K562 (cell line): ENCODE data around the gene ISY1. TPM values are rescaled to one million over a fixed set of nuclear protein-coding genes. Genes with fewer than 3 reads are reported as not detected.

ENCODE experiments used
- ERF ChIP-seq: fragments of 450-650 bp; formaldehyde crosslinking; IDR thresholded peaks from 2 replicates; pipeline ENCODE4 v1.4.0; 2020; ENCODE audit warnings: mild to moderate bottlenecking, mixed read lengths
- FOXJ3 ChIP-seq: sonication (generic); formaldehyde crosslinking; IDR thresholded peaks from 2 replicates; pipeline ENCODE4 v1.4.0; 2020; ENCODE audit warnings: mild to moderate bottlenecking, missing genetic modification reagents
- FOXP4 ChIP-seq: sonication (generic); formaldehyde crosslinking; IDR thresholded peaks from 2 replicates; pipeline ENCODE4 v1.8.0; 2022; ENCODE audit warnings: mild to moderate bottlenecking, missing genetic modification reagents, borderline replicate concordance
- HCFC1 ChIP-seq: IDR thresholded peaks from 2 replicates; pipeline ENCODE4 v1.6.1; 2012; ENCODE audit warnings: low read depth, low read length, improper control_type of control experiment
- MYC ChIP-seq, 2 experiments: fragments of 250-450 bp in 1 of 2; sonication (Bioruptor Pico) in 1 of 2; IDR thresholded peaks; 2 replicates each; pipeline versions ENCODE4 v1.5.1 to v1.6.1; 2012 to 2021; ENCODE audit warnings: low read depth in 2 of 2, borderline replicate concordance in 1 of 2, improper control_type of control experiment in 1 of 2, low read length in 1 of 2, mild to moderate bottlenecking in 1 of 2, moderate library complexity in 1 of 2
- PHF21A ChIP-seq: fragments of 450-650 bp; IDR thresholded peaks from 2 replicates; pipeline ENCODE4 v1.6.1; 2017; ENCODE audit warnings: low read depth, borderline replicate concordance
- POLR3A ChIP-seq: IDR thresholded peaks from 2 replicates; pipeline ENCODE4 v1.6.1; 2011; ENCODE audit warnings: borderline replicate concordance, mild to moderate bottlenecking, moderate library complexity; ENCODE audit not compliant: insufficient read length, insufficient read depth; ENCODE audit errors: extremely low read depth
- SIN3B ChIP-seq: fragments of 450-650 bp; IDR thresholded peaks from 2 replicates; pipeline ENCODE4 v1.6.1; 2017; ENCODE audit warnings: low read depth, mild to moderate bottlenecking, moderate library complexity
- SRSF9 ChIP-seq: fragments of 200-400 bp; formaldehyde crosslinking; IDR thresholded peaks from 2 replicates; pipeline ENCODE4 v1.6.1; 2017; ENCODE audit warnings: low read depth, low read length, borderline replicate concordance
- TRIM25 ChIP-seq: fragments of 450-650 bp; IDR thresholded peaks from 2 replicates; pipeline ENCODE4 v1.7.0; 2016; ENCODE audit warnings: borderline replicate concordance
- ZFP30 ChIP-seq: fragments of 250-450 bp; sonication (Bioruptor Pico); IDR thresholded peaks from 2 replicates; pipeline ENCODE4 v1.8.0; 2022; ENCODE audit warnings: moderate library complexity, mild to moderate bottlenecking, inconsistent platforms, borderline replicate concordance
- ZFX ChIP-seq: sonication (generic); formaldehyde crosslinking; IDR thresholded peaks from 2 replicates; pipeline ENCODE4 v1.8.0; 2022; ENCODE audit warnings: mild to moderate bottlenecking, missing genetic modification reagents, moderate library complexity
- ZNF197 ChIP-seq: fragments of 200-800 bp; sonication (Bioruptor generic); IDR thresholded peaks from 2 replicates; pipeline ENCODE4 v1.6.1; 2016; ENCODE audit warnings: low read depth, missing genetic modification characterization, missing compliant biosample characterization
- ZNF263 ChIP-seq: sonication (generic); formaldehyde crosslinking; IDR thresholded peaks from 2 replicates; pipeline ENCODE4 v1.8.0; 2022; ENCODE audit warnings: mild to moderate bottlenecking, missing genetic modification reagents, borderline replicate concordance
- ZNF507 ChIP-seq: conservative IDR thresholded peaks from 2 replicates; pipeline ENCODE4 v1.6.1; 2017; ENCODE audit warnings: missing genetic modification characterization, missing compliant biosample characterization
- ZNF644 ChIP-seq: fragments of 200-800 bp; sonication (Bioruptor generic); IDR thresholded peaks from 2 replicates; pipeline ENCODE4 v1.6.1; 2016; ENCODE audit warnings: low read depth, missing genetic modification characterization, missing compliant biosample characterization
- polyA plus RNA-seq, 8 experiments: library from polyadenylated mRNA; depleted of rRNA in 4 of 8; stranded (reverse) in 5 of 8; unstranded in 3 of 8; fragments of >200 nt; fragmentation: Nextera tagmentation in 2 of 8; fragmentation: Illumina TruSeq in 1 of 8; extraction: Ambion mirVana in 2 of 8; extraction: Trizol in 1 of 8; gene quantifications; 2 replicates each; pipeline versions ENCODE4 v1.2.1 to v1.2.3, GENCODE V29; 2011 to 2014; ENCODE audit warnings: inconsistent platforms in 1 of 8, missing spikeins in 1 of 8
- total RNA-seq, 7 experiments: library from RNA; depleted of rRNA in 6 of 7; stranded (reverse); fragments of >200 nt in 6 of 7; fragmentation: Illumina TruSeq in 2 of 7; extraction: Trizol in 2 of 7; gene quantifications; 2 replicates each; pipeline versions ENCODE4 v1.2.1 to v1.2.3, GENCODE V29; 2011 to 2021; ENCODE audit warnings: low replicate concordance in 1 of 7
- TF ChIP-seq, protein P1 (sequence below), 2 experiments: fragments of 450-650 bp; IDR thresholded peaks; 2 replicates each; pipeline ENCODE4 v1.6.1; 2018; ENCODE audit warnings: mild to moderate bottlenecking in 2 of 2, low read depth in 1 of 2; ENCODE audit not compliant: partially characterized antibody in 2 of 2

ISY1 gene
- total and polyA plus RNA-seq, 9 of the 15 experiments (the other 6 are each of a cell fraction or from before 2014, with no cell fraction given) = 23.5 to 50.0 (median 32.9) TPM

- TF ChIP-seq FOXP4 (CRISPR knock-in tag) = no peak
- TF ChIP-seq ERF (CRISPR knock-in tag) = no peak
- TF ChIP-seq, protein P1, sequence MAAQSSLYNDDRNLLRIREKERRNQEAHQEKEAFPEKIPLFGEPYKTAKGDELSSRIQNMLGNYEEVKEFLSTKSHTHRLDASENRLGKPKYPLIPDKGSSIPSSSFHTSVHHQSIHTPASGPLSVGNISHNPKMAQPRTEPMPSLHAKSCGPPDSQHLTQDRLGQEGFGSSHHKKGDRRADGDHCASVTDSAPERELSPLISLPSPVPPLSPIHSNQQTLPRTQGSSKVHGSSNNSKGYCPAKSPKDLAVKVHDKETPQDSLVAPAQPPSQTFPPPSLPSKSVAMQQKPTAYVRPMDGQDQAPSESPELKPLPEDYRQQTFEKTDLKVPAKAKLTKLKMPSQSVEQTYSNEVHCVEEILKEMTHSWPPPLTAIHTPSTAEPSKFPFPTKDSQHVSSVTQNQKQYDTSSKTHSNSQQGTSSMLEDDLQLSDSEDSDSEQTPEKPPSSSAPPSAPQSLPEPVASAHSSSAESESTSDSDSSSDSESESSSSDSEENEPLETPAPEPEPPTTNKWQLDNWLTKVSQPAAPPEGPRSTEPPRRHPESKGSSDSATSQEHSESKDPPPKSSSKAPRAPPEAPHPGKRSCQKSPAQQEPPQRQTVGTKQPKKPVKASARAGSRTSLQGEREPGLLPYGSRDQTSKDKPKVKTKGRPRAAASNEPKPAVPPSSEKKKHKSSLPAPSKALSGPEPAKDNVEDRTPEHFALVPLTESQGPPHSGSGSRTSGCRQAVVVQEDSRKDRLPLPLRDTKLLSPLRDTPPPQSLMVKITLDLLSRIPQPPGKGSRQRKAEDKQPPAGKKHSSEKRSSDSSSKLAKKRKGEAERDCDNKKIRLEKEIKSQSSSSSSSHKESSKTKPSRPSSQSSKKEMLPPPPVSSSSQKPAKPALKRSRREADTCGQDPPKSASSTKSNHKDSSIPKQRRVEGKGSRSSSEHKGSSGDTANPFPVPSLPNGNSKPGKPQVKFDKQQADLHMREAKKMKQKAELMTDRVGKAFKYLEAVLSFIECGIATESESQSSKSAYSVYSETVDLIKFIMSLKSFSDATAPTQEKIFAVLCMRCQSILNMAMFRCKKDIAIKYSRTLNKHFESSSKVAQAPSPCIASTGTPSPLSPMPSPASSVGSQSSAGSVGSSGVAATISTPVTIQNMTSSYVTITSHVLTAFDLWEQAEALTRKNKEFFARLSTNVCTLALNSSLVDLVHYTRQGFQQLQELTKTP (IDR thresholded peaks at IDR 0.05; ENCODE audit: low read depth in 1 of 2, partially characterized antibody in 2 of 2) = peak in 1 of 2 experiments; percentile 94
- TF ChIP-seq PHF21A = no peak
- no peak for TF ChIP-seq ZFP30 (CRISPR knock-in tag)
- TF ChIP-seq HCFC1 = peak; percentile 75
- peak; percentile 35; the same call in 1 of the 2 replicates for TF ChIP-seq ZNF263 (CRISPR knock-in tag)
- no peak for TF ChIP-seq ZNF644
- peak; percentile 99 for TF ChIP-seq SIN3B
- no peak for TF ChIP-seq FOXJ3 (CRISPR knock-in tag)
- no peak for TF ChIP-seq TRIM25
- no peak for TF ChIP-seq SRSF9
- TF ChIP-seq ZNF507 (tag) = no peak
- peak; percentile 65 for TF ChIP-seq MYC (IDR thresholded peaks at IDR 0.05; ENCODE audit: low read depth, low read length)
- no peak for TF ChIP-seq MYC (CRISPR knock-in tag; IDR thresholded peaks at IDR 0.05; ENCODE audit: borderline replicate concordance, low read depth)
- no peak for TF ChIP-seq POLR3A
- TF ChIP-seq ZFX (CRISPR knock-in tag) = peak; percentile 54
- 0 out of 2 replicates have a peak, but pooled peaks have one; percentile 59 for TF ChIP-seq ZNF197
Observed at GRCh38 chr3:129160891-129161859, at the start of gene ISY1 (continued).
